Measurements from ENCODE around the gene UTP15.

GRCh38 chr5:73606206-73606753 lies 40.7 kb downstream of the UTP15 start:
- TF ChIP-seq POLR2A (IDR thresholded peaks at IDR 0.05; ENCODE audit: low read length) (no peak), GATA1 (IDR thresholded peaks at IDR 0.05; ENCODE audit: low read depth, low read length) (no peak)
